ENCODE data around the gene TSSK3. TPM values are rescaled to one million over a fixed set of nuclear protein-coding genes. Genes with fewer than 3 reads are reported as not detected.

The TSSK3 gene
- total and polyA plus RNA-seq, 2 of the 8 experiments (the other 6 are each of a cell fraction or from before 2014, with no cell fraction given): 1.2 TPM

GRCh38 chr1:32352831-32353383, 9.4 kb upstream of the TSSK3 start (continued):
- no peak for TF ChIP-seq EGR1 (IDR thresholded peaks at IDR 0.05; ENCODE audit: borderline replicate concordance, low read depth, low read length)
- no peak for TF ChIP-seq ATF2 (IDR thresholded peaks at IDR 0.05; ENCODE audit: low read length)
- TF ChIP-seq SAP30 (IDR thresholded peaks at IDR 0.05; ENCODE audit: insufficient read depth, insufficient replicate concordance, low read length): no peak
- TF ChIP-seq SRF (IDR thresholded peaks at IDR 0.05; ENCODE audit: low read depth, low read length): no peak
- TF ChIP-seq RXRA (IDR thresholded peaks at IDR 0.05; ENCODE audit: insufficient read depth, low read depth, low read length): no peak

All from H1 (cell line).